Right atrium auricular region (tissue), 2 donors: ENCODE measurements around the gene SLC26A1. TPM values are rescaled to one million over a fixed set of nuclear protein-coding genes. Genes with fewer than 3 reads are reported as not detected.

Experiments used
- DNase-seq: peaks from one replicate; pipeline ENCODE4 v3.0.0-alpha.2; 2019; ENCODE audit warnings: low spot score
- H3K27ac ChIP-seq, 2 donors: fragments of 200-600 bp; sonication (generic); 1 replicate in 1 of 2; 2 replicates in 1 of 2; pipeline ENCODE4 v1.5.1; 2016 to 2019
- H3K27me3 ChIP-seq, 2 donors: fragments of 200-600 bp; sonication (generic); one replicate each; pipeline versions ENCODE4 v1.5.1 to v1.6.0; 2017 to 2019
- H3K36me3 ChIP-seq: fragments of 200-600 bp; sonication (generic); one replicate; pipeline ENCODE4 v1.5.1; 2016
- H3K4me1 ChIP-seq, 2 donors: fragments of 200-600 bp; sonication (generic); one replicate each; pipeline versions ENCODE4 v1.5.1 to v1.6.0; 2017 to 2019
- H3K4me3 ChIP-seq, 2 donors: fragments of 200-600 bp; sonication (generic); 1 replicate in 1 of 2; 2 replicates in 1 of 2; pipeline ENCODE4 v1.5.1; 2017 to 2019; ENCODE audit warnings: mild to moderate bottlenecking in 1 of 2, moderate library complexity in 1 of 2
- H3K9me3 ChIP-seq, 2 donors: fragments of 200-600 bp; sonication (generic); one replicate each; pipeline ENCODE4 v1.5.1; 2019
- CTCF ChIP-seq, 2 donors: fragments of 200-600 bp; sonication (generic); IDR thresholded peaks; one replicate each; pipeline ENCODE4 v1.5.1; 2019; ENCODE audit warnings: antibody characterized with exemption in 2 of 2
- total RNA-seq, 2 donors: library from RNA; depleted of rRNA; stranded (reverse); fragments of >200 nt; gene quantifications; one replicate each; pipeline ENCODE4 v1.1.0, GENCODE V29; 2016

SLC26A1 gene
- total RNA-seq, 2 donors from 2014 or later = not detected

GRCh38 chr4:986879-987623 is 6.2 kb downstream of the SLC26A1 start, which contains the start of gene IDUA:
TSS of gene IDUA (plus strand) at chr4:987044. CDS start at chr4:987085, 41 bp downstream.
- peak; percentile 77 for DNase-seq
- Histone ChIP-seq H3K4me1 (peaks cover 0 to 24% of the 10 kb centered on the region in 2 donors), H3K36me3 (no peaks in the 10 kb centered on the region), H3K9me3 (no peaks in the 10 kb centered on the region), H3K27me3 (no peaks in the 10 kb centered on the region), H3K27ac (peak within 1 kb of the TSS; percentile 55 to 57), H3K4me3 (peak within 1 kb of the TSS; percentile 48 to 74)
- peak; percentile 25 to 63 for TF ChIP-seq CTCF (IDR thresholded peaks at IDR 0.05)

- no peaks in the 10 kb centered on the region for H3K9me3 ChIP-seq
- H3K27me3 ChIP-seq = no peaks in the 10 kb centered on the region
- no peak for TF ChIP-seq CTCF (IDR thresholded peaks at IDR 0.05)
- H3K4me1 ChIP-seq = peaks cover 0 to 24% of the 10 kb centered on the region in 2 donors
- no peaks in the 10 kb centered on the region for H3K36me3 ChIP-seq
- DNase-seq = no peak
- peak overlapping the region; percentile 55 to 57 for H3K27ac ChIP-seq
- peak overlapping the region; percentile 48 to 74 for H3K4me3 ChIP-seq
These were observed 6.8 kb downstream of the SLC26A1 start for GRCh38 chr4:986428-986878.

GRCh38 chr4:985123-985830 is 7.9 kb downstream of the SLC26A1 start:
- peak in 1 of 2 donors; percentile 15 for TF ChIP-seq CTCF (IDR thresholded peaks at IDR 0.05)
- peak; percentile 76 for DNase-seq
- Histone ChIP-seq H3K27ac (no peak overlapping the region), H3K9me3 (no peaks in the 10 kb centered on the region), H3K4me3 (peak overlapping the region in 1 of 2 donors; percentile 19), H3K27me3 (no peaks in the 10 kb centered on the region), H3K36me3 (no peaks in the 10 kb centered on the region), H3K4me1 (peaks cover 0 to 24% of the 10 kb centered on the region in 2 donors)

- DNase-seq = no peak
- TF ChIP-seq CTCF (IDR thresholded peaks at IDR 0.05) = no peak
- peak overlapping the region in 1 of 2 donors; percentile 19 for H3K4me3 ChIP-seq
- no peaks in the 10 kb centered on the region for H3K9me3 ChIP-seq
- peaks cover 0 to 24% of the 10 kb centered on the region in 2 donors for H3K4me1 ChIP-seq
- H3K27ac ChIP-seq = no peak overlapping the region
- H3K36me3 ChIP-seq = no peaks in the 10 kb centered on the region
- H3K27me3 ChIP-seq = no peaks in the 10 kb centered on the region
These were observed 8.7 kb downstream of the SLC26A1 start for GRCh38 chr4:984336-985054.

- Histone ChIP-seq H3K27me3 (no peaks in the 10 kb centered on the region), H3K27ac (no peak overlapping the region), H3K9me3 (no peaks in the 10 kb centered on the region), H3K4me1 (peaks cover 0 to 21% of the 10 kb centered on the region in 2 donors), H3K36me3 (no peaks in the 10 kb centered on the region), H3K4me3 (no peak overlapping the region)
- DNase-seq = no peak
- TF ChIP-seq CTCF (IDR thresholded peaks at IDR 0.05) = no peak
These were observed 10.4 kb downstream of the SLC26A1 start for GRCh38 chr4:982814-983213.
